NCI-H510A (cell line): ENCODE measurements around the gene KCNMA1.

Experiments used
- DNase-seq: peaks from one replicate; lab custom pipeline; 2025; lab: John Stamatoyannopoulos, UW

Gene KCNMA1

GRCh38 chr10:77556990-77557601 is 80.5 kb downstream of the KCNMA1 start:
- peak; percentile 30 for DNase-seq

DNA sequence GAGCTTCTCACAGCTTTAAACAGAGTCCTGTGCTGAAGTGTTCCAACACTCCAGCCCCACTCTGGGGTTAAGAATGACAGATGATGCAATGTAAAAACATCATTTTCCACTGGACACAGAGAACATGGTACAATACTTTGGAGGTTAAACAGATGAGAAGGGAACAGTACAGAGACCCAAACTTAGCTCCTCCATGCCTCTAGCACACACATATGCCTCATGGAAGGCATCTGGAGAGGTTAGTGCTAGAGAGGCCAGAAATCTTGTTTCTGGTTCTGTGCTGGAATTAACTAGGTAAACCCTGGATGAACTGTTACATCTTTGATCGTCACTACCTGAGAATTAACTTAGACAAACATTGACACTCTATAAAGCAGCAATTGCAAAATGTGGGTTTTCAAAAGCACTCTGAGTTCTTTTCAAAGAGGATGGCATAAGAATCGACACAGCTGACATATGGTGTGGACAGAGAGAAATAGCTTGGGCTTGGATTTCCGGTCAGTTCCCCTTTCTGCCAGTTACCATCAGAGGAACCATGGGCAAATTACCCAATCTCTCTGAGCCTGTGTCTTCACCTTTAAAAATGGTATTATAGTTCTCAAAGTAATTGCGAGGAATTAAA is 81.9 kb downstream of the KCNMA1 start:
- no peak for DNase-seq

DNA sequence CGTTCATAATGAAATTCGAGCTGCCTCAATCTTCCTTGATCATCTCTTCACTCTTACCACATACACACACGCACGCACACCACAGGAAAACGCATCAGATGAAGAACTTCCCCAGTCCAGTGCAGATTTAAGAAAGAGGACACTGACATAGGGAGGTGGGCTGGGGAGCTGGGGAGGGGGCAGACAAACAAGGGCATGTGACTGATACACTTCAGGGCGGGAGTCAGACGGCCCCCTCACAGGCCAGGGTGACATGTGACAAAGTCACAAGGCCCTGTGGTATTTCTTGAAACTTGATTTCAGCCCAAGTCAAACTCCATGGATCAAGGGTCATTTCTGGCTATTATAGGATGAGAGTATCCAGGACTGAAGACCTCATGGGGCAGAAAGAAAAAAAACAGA is 82.6 kb downstream of the KCNMA1 start:
- no peak for DNase-seq

DNA sequence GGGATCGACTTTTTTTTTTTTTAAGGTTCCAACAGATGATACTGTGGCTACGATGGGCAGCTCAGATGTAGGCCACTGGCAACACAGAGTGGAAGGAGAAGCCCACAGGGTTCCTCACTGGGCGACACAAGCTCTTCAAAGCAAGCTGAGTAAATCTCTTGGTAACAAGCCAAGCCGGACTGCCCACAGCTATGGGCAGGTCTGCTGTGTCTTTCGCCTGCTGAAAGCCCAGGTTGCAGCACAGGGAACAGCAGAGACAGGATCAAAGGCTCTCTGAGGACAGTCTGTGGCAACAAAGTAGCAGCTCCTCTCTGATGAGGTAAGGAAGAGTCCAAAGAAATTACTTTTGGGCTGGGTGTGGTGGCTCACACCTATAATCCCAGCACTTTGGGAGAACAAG is 83.6 kb downstream of the KCNMA1 start:
- DNase-seq: no peak

GRCh38 chr10:77553311-77553710 is 84.3 kb downstream of the KCNMA1 start:
- no peak for DNase-seq

DNA sequence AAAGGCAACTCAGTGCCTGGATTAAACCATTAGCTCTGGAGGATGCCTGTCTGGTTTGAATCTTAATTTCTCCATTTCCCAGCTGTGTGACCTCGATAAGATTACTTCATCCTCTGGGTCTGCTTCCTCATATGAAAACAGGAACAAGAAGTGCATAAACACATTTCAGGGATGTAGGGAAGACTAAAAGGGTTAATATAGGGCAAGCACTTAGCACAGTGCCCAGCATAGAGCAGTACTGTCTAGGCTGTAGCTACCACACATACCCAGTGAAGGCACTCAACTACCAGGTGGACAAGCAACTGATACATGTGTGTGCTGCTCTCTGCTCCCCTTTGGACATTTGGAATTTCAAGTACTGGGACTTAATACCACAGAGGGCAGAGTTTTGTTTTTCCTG is 85.4 kb downstream of the KCNMA1 start:
- DNase-seq: no peak

DNA sequence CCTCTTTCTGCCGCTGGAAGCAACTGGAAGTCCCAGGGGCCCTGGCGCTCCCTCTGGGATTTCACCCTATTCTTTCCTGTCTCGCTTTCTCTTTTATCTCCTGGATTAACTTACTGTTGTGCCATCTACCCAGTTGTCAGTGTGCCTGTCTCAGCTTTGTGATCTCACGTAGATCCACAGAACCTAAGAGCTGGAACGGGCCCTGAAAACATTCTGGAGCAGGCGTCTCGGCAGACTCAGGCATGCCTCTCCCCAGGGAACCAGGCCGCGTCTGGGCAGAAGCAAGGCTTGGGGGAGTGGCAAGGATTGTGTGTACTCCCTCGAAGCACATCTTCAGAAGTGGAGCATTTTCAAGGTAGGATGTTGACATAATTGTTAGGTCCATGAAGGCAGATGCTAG is 87.2 kb downstream of the KCNMA1 start:
- DNase-seq: no peak

DNA sequence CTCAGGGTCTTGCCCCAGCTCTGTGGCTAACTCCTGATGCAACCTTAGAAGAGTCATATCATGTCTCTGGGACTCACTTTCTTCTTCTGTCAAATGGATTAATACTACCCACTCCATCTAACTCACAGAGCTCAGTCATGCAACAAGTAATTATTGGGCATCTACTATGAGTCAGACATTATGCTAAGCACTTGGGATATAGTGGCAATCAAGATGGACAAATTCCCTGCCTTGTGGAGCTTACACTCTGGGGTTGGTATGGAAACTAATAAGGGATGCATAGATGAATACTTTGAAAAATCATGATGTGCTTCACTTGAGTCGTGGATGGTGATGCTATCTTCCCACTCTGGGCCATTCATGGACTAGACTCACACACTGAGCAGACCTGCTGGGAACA is 88.9 kb downstream of the KCNMA1 start:
- no peak for DNase-seq

- no peak for DNase-seq
These were observed 89.5 kb downstream of the KCNMA1 start for GRCh38 chr10:77548157-77548556.

DNA sequence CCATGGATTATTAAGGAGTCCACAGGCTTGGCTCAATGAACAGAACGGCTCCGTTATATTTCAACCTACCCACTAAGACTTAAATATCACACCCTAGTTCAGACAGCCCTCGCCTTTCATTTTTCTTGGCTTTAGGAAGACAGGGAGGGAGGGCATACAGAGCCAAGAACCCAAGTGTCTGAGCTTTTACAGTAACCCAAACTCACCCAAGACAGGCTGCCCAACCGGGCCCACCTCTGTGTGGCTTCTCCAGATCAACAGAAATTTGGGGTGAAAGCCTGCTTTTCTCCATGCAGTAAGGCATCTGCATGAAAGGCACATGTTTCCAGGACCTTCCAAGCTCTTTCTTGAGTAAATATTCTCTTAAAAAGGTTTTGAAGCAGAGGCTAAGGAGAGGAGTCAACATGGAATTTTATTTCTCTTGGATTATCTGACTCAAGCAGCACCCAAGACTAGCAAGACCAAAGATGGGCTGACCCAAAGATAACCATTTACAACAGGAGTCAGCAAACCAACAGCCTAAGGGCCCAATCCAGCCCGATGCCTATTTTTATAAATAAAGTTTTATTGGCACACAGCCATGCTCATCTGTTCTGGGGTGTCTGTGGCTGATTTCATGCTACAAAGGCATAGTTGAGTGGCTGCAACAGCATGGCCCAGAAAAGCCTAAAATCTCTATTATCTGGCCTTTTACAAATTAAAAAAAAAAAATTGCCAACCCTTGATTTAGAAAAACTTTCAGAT is 90.1 kb downstream of the KCNMA1 start:
- no peak for DNase-seq

DNA sequence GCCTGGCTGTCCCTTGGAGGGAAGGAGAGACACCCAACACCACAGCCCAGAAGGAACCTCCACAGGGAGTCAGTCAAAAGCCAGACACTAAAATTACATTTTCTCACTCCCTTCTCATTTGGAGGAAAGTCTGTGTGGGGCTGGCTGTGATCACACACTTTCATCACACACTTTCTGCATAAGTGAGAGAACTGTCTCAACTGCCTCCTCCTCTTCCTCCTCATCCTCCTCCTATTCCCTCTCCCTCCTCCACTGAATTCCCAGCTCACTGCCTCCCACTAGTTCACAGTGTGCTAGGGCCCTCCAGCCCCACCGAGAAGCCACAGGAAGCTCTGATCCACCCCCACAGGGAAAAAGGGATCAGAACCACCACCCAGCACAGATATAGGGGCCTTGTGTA is 91.6 kb downstream of the KCNMA1 start:
- no peak for DNase-seq

- DNase-seq: no peak
These were observed 92.0 kb downstream of the KCNMA1 start for GRCh38 chr10:77545585-77545984.

GRCh38 chr10:77544617-77545016 is 93.0 kb downstream of the KCNMA1 start:
- no peak for DNase-seq

GRCh38 chr10:77542710-77543259 is 94.8 kb downstream of the KCNMA1 start:
- no peak for DNase-seq

DNA sequence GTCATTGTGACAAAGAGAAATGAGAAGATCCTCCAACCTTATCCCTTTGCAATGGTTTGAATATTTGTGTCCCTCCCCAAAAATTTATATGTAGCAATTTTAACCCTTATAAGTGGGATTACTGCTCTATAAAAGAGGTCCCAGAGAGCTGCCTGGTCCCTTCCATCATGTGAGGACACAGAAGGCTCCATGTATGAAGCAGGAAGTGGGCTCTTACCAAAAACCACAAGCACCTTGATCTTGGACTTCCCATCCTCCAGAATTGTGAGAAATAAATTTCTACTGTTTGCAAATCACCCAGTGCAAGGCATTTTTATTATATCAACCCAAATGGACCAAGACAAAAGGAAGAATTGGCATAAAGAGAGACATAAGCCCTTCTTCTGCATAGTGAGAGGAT is 95.7 kb downstream of the KCNMA1 start:
- no peak for DNase-seq

DNA sequence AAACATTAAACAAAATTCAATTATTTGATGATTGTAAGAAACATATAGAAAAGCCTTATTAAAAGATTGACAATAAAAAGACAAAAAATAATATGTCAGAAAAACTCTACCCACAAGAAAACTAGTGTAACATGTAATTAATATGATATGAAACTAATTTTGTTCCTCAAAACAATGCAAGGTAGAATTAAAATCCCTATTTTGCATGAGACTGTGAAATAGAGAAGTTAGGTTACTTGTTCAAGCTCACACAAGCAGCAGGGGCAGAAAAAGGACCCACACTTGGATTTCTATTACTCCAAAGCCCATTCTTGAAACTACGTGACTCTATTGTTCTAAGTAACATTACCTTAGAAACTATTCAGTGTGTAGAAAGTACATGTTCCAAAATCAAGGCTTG is 96.4 kb downstream of the KCNMA1 start:
- no peak for DNase-seq

DNA sequence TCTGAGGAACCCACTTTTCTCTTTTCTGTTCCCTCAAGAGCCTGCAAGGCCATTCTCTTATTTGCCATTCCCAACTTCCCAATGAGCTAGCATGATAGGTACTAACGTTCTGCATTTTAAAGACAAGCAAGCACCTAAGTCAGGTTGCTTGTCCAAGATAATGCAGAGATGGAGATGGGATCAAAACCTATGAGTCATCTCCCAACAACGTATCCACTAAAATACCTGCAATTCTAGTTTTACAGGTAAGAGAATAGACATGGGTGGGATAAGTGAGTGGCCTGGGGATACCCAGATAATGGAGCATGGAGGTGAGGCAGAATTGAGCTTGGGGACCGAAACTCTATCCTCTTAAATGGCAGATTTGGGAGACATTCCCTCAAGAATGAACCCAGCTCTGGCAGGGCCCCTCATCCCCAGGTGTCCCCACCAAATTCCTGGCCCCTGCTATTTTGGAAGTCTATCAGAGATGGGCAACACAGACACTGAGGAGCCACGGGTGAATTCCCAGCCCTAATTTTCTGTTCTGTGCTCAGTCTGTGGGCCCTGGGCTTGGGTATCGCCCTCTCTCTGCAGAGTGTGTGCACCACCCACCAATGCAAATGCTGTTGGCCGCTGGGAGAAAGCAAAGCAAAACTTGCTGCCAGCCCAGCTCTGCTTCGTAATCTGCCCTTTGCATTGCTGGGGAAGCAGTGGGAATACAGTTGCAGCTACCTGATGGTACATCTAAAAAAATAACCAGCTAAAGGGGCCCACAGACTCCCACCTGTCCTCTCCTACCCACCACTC is 98.3 kb downstream of the KCNMA1 start:
- no peak for DNase-seq

GRCh38 chr10:77537720-77538373 is 99.8 kb downstream of the KCNMA1 start:
- DNase-seq: no peak

DNA sequence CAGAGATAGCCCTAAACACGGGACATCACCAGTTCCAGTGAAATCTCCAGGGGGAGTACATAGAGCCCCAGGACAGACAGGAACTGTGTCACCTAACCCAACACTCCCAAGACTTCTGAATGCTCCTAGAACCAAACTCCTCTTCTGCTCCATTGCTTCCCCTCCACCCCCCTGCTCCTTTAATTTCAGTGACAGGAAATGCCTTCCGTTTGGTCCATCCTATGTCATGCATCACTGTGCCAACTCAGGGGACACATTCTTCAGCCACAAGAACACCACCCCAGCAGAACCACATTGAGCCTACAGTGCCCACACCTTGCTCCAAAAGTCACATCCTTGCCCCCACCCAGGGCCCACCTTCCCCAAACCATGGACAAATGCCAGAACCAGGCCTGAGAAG is 100.5 kb downstream of the KCNMA1 start:
- DNase-seq: no peak

- DNase-seq: no peak
These were observed 103.7 kb downstream of the KCNMA1 start for GRCh38 chr10:77533887-77534278.

DNA sequence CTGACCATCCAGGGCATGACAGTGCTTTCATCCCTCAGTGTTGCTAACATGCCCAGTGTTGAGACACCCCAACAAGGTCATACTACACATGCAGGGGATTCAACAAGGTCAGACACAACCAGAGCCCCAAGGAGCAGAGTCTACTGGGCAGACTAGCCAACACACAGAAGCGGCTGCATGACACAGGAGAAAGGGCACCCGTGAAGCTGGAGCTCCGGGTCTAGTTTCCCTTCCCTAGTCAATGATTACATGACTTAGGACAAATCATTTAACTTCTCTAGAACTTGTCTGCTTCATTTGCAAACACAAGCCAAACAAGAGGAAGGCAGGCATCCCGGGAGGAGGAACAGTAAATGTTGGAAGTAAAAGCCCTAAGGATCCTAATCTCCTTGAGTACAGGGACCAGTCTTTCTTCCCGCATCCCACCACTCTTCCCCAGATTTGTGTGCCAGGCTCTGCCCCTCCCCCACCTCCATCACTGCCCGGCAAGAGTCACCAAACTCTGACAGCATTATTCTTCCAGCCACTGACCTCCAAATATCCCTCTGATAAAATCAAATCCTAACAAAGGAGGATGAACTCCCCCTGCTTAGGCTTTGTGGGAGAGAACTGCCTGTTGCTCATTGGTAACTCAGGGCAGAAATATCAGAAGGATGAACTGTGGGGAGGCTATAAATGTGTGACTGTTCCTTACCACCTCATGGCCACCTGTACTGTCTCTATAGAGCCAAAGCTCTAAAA is 104.3 kb downstream of the KCNMA1 start:
- DNase-seq: no peak
